Epithelial cell of proximal tubule (primary cell): ENCODE results near the gene GSK3B. TPM values are rescaled to one million over a fixed set of nuclear protein-coding genes. Genes with fewer than 3 reads are reported as not detected.

Source experiments
- DNase-seq: peaks from one replicate; pipeline ENCODE4 v3.0.0-alpha.2; 2011; ENCODE audit warnings: low read depth
- H3K4me3 ChIP-seq: 2 replicates; pipeline ENCODE4 v1.5.1; 2011; ENCODE audit warnings: low read depth, mild to moderate bottlenecking, low read length
- total RNA-seq: library from RNA; depleted of rRNA; stranded (reverse); fragments of >200 nt; gene quantifications from 2 replicates; pipeline ENCODE4 v1.2.3, GENCODE V29; 2015
- TF ChIP-seq, protein P1 (sequence below): conservative IDR thresholded peaks from 2 replicates; pipeline ENCODE4 v1.5.1; 2012; ENCODE audit warnings: low read depth, mild to moderate bottlenecking, low read length

Gene GSK3B
- total RNA-seq, 1 donor from 2014 or later: 31.7 TPM

DNA sequence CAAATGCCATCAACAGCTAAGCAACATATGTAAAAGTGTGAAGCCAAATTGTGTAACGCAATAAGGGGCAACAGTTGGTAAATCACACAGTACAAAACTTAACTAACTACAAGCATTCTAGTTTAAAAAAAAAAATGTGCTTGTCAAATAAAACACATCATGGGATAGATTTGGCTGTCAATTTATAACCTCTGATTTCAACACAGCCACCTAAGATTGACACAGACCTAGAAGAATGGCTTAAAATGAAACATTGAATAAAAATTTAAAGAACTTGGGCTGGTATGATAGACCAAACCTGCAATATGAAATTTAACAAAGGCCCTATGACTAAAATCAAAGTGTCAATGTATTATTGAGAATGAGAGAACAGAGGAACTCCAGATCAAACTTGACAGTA is 164.0 kb downstream of the GSK3B start:
- no peak overlapping the region for H3K4me3 ChIP-seq
- TF ChIP-seq, protein P1, sequence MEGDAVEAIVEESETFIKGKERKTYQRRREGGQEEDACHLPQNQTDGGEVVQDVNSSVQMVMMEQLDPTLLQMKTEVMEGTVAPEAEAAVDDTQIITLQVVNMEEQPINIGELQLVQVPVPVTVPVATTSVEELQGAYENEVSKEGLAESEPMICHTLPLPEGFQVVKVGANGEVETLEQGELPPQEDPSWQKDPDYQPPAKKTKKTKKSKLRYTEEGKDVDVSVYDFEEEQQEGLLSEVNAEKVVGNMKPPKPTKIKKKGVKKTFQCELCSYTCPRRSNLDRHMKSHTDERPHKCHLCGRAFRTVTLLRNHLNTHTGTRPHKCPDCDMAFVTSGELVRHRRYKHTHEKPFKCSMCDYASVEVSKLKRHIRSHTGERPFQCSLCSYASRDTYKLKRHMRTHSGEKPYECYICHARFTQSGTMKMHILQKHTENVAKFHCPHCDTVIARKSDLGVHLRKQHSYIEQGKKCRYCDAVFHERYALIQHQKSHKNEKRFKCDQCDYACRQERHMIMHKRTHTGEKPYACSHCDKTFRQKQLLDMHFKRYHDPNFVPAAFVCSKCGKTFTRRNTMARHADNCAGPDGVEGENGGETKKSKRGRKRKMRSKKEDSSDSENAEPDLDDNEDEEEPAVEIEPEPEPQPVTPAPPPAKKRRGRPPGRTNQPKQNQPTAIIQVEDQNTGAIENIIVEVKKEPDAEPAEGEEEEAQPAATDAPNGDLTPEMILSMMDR: no peak
- DNase-seq: peak; percentile 23

GRCh38 chr3:119927190-119927589 is 167.1 kb downstream of the GSK3B start:
- no peak overlapping the region for H3K4me3 ChIP-seq
- TF ChIP-seq, protein P1: no peak
- no peak for DNase-seq

- TF ChIP-seq, protein P1: no peak
- DNase-seq: no peak
- no peak overlapping the region for H3K4me3 ChIP-seq
These were observed 169.8 kb downstream of the GSK3B start for GRCh38 chr3:119924111-119925094.

DNA sequence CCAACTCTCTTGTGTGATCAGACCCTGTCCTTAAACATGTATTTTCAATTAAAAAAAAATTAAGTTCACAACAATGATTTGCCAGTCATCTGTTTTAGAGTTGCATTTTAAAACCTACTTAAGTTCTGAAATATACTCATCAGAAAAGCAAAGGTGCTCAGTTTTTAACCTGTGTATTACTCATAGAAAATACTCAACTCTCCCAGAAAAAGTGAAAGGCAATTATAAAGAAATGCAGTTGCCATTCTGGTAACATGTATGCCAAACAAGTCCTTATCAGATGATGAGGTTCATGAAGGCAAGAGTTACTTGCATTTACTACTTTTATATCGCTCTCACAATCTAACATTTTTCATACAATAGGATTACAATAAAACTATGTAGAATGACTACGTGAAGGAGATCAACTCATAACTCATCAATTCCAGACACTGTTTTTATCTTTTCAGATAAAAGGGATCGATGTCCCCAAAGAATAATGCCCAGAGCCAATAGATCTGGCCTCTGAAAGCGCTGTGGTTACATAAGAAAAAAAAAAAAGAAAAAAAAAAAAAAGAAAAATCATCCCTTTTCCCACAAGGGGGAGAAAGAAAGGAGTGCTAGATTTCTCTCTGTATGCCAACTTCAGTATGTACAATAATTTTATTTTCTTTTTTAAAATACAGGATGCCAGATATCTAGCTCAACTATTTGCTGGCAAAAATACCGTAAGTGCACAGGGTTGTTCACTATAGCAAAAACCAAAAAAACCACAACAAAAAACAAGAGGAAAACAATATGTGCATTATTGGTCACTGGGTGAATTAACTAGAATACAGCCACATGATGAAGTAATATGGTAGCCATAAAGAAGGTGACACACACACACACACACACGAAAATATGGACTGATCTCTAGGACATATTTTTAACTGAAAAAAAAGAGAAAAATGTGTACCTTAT is 175.0 kb downstream of the GSK3B start:
- TF ChIP-seq, protein P1: no peak
- no peak overlapping the region for H3K4me3 ChIP-seq
- DNase-seq: no peak

DNA sequence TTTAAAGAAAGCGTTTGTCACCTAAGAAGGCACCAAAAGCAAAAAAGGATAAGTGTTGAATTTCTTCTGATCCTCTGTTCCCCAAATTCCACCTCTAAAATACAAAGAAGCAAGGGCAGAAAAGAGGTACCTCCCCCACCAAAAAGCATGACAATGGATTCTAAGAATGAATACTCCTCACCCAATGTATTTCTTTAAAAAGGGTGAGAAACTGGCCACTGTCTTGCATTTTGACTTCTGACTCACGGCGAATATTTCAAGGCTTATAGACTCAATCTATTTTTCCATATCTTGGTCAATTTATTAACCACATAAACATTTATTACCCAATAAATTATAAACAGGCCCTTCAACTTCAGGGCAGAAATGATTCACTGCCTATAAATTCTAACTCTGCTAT is 181.2 kb downstream of the GSK3B start:
- H3K4me3 ChIP-seq: no peak overlapping the region
- TF ChIP-seq, protein P1: no peak
- DNase-seq: no peak

DNA sequence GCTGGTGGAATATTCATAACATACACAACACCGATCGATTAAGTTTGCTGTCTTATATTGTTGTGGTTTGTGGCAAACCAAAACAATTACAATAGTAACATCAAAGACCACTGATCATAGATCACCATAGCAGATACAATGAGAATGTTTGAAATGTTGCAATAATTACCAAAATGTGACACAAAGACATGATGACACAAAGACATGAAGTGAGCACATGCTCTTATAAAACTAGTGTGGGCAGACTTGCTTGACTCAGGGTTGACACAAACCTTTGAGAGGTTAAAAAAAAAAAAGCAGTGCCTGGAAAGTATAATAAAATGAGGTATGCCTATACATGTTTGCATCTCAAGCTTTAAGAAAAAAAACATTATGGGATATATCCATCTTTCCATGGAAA is 182.0 kb downstream of the GSK3B start:
- DNase-seq: no peak
- TF ChIP-seq, protein P1: no peak
- H3K4me3 ChIP-seq: no peak overlapping the region
